GM12873 (cell line): Measurements from ENCODE around the gene SMYD3.

Source experiments
- CTCF ChIP-seq: IDR thresholded peaks from 2 replicates; pipeline ENCODE4 v1.5.1; 2012; ENCODE audit warnings: low read depth, mild to moderate bottlenecking, moderate library complexity, low read length, control low read depth; ENCODE audit not compliant: insufficient read depth; ENCODE audit errors: missing control alignments

Gene SMYD3

GRCh38 chr1:245926888-245927287, 580.2 kb downstream of the SMYD3 start:
- no peak for TF ChIP-seq CTCF

- TF ChIP-seq CTCF: no peak
Observed at GRCh38 chr1:245923215-245923614, 583.9 kb downstream of the SMYD3 start.

- no peak for TF ChIP-seq CTCF
Observed at GRCh38 chr1:245921417-245921816, 585.7 kb downstream of the SMYD3 start.

GRCh38 chr1:245917403-245917802, 589.7 kb downstream of the SMYD3 start:
- TF ChIP-seq CTCF: no peak

GRCh38 chr1:245915841-245916240, 591.2 kb downstream of the SMYD3 start:
- no peak for TF ChIP-seq CTCF

- no peak for TF ChIP-seq CTCF
Observed at GRCh38 chr1:245915406-245915805, 591.7 kb downstream of the SMYD3 start.

- no peak for TF ChIP-seq CTCF
Observed at GRCh38 chr1:245908543-245908942, 598.5 kb downstream of the SMYD3 start.

- no peak for TF ChIP-seq CTCF
Observed at GRCh38 chr1:245906207-245906606, 600.9 kb downstream of the SMYD3 start.
